GM19099 (cell line): ENCODE data around the gene ZNF417.

Experiments
- POLR2A ChIP-seq: IDR thresholded peaks from 3 replicates; pipeline ENCODE4 v1.6.1; 2011; ENCODE audit warnings: low read depth; ENCODE audit not compliant: insufficient read length; ENCODE audit errors: extremely low read depth

Gene ZNF417

DNA sequence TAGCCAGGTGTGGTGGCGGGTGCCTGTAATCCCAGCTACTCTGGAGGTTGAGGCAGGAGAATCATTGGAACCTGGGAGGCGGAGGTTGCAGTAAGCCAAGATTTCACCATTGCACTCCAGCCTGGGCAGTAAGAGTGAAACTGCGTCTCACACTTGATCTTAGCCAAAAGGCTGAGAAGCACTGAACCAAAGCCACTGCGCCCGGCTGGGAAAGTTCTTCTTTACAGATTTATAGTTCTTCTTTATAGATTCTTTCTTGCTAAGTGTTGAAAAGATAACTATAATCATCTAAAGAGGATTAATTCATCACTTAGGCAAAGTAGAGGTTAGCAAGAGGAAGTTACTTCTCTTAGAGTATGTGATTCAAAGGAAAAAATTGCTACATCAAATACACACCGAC, 11.1 kb downstream of the ZNF417 start:
- no peak for TF ChIP-seq POLR2A

DNA sequence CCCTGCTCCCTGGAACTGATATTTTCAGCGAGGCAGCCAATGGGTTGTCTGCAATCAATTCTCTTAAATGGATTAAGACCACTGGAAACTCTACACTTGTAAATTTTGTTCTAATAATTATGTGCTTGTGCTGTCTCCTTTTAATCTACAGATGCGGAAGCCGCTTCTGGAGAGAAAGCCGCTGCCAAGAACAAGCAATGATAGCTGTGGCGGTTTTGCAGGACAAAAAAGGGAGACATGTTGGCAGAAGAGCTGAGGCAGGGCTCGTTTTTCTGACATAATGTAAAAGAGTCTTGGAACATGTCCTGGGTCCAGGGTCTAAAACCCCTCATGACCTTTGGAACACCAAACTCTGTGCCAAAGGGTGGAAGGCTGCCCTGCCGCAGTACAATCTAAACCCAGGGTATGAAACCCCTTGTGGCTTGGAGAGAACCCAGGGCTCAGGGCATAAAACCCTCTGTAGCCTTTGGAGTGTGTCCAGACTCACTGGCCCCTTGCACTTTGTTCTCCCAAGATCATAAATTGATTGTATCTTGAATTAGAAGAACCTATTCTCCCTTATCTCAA, 12.7 kb downstream of the ZNF417 start:
- no peak for TF ChIP-seq POLR2A

- TF ChIP-seq POLR2A, result no peak
These were observed 16.1 kb downstream of the ZNF417 start for GRCh38 chr19:57900311-57900710.

GRCh38 chr19:57888560-57889231, 27.7 kb downstream of the ZNF417 start, which contains the start of gene ZNF814:
Gene ZNF814, minus strand, starts transcription at chr19:57889037. Its CDS starts 235 bp downstream, at chr19:57888802.
- peak; percentile 69 for TF ChIP-seq POLR2A

GRCh38 chr19:57888107-57888559, 28.3 kb downstream of the ZNF417 start:
- no peak for TF ChIP-seq POLR2A

GRCh38 chr19:57887195-57887941, 29.0 kb downstream of the ZNF417 start:
- TF ChIP-seq POLR2A, result no peak

GRCh38 chr19:57886046-57886445, 30.3 kb downstream of the ZNF417 start:
- TF ChIP-seq POLR2A, result no peak

DNA sequence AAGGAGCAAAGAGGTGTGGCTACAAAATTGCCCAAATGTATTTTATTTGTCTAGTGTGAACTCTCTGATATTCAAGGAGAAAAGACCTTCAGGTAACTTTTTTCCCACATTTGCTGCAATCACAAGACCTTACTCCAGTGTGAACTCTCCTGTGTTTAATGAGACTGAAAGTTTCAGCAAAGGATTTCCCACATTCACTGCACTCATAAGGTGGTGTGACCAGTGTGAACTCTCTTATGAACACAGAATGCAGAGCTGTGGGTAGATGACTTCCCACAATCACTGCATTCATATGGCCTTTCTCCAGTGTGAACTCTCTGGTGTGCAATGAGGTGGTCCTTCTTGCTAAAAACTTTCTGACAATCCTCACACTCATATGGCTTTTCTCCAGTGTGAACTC, 43.9 kb downstream of the ZNF417 start:
- no peak for TF ChIP-seq POLR2A

DNA sequence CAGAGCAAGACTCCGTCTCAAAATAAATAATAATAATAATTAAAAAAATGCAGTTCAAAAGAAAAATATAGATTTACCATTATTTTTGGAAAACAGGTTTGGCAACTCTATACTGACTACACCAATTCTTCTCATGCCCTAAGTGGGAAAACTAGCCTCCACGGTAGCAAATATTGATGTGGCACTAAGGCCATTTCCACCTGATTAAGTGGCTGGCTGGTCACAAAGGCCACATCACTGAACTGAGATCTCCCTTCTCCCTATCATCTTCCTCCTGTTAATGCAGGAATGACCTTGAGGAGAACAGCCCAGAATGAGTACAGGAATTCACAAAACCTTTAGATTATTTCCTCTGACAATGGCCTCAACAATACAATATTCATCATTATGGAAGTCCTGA, 46.2 kb downstream of the ZNF417 start:
- TF ChIP-seq POLR2A, result no peak

- no peak for TF ChIP-seq POLR2A
These were observed 48.4 kb downstream of the ZNF417 start for GRCh38 chr19:57867868-57868492.
